ENCODE data around the gene ZNRF3.

- TF ChIP-seq, protein P1, sequence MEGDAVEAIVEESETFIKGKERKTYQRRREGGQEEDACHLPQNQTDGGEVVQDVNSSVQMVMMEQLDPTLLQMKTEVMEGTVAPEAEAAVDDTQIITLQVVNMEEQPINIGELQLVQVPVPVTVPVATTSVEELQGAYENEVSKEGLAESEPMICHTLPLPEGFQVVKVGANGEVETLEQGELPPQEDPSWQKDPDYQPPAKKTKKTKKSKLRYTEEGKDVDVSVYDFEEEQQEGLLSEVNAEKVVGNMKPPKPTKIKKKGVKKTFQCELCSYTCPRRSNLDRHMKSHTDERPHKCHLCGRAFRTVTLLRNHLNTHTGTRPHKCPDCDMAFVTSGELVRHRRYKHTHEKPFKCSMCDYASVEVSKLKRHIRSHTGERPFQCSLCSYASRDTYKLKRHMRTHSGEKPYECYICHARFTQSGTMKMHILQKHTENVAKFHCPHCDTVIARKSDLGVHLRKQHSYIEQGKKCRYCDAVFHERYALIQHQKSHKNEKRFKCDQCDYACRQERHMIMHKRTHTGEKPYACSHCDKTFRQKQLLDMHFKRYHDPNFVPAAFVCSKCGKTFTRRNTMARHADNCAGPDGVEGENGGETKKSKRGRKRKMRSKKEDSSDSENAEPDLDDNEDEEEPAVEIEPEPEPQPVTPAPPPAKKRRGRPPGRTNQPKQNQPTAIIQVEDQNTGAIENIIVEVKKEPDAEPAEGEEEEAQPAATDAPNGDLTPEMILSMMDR (IDR thresholded peaks at IDR 0.05; ENCODE audit: poor library complexity, severe bottlenecking): no peak
- TF ChIP-seq RAD21 (conservative IDR thresholded peaks at IDR 0.05) (no peak), EZH2 (IDR thresholded peaks at IDR 0.05; ENCODE audit: borderline replicate concordance, insufficient read depth, low read length, poor library complexity, severe bottlenecking) (no peak), EP300 (conservative IDR thresholded peaks at IDR 0.05; ENCODE audit: poor library complexity, severe bottlenecking) (no peak), TAF1 (IDR thresholded peaks at IDR 0.05; ENCODE audit: low read depth) (no peak), MXI1 (conservative IDR thresholded peaks at IDR 0.05; ENCODE audit: poor library complexity, severe bottlenecking) (no peak), POLR2AphosphoS5 (IDR thresholded peaks at IDR 0.05) (no peak), SMC3 (conservative IDR thresholded peaks at IDR 0.05; ENCODE audit: poor library complexity) (no peak)
- TF ChIP-seq, protein P2, sequence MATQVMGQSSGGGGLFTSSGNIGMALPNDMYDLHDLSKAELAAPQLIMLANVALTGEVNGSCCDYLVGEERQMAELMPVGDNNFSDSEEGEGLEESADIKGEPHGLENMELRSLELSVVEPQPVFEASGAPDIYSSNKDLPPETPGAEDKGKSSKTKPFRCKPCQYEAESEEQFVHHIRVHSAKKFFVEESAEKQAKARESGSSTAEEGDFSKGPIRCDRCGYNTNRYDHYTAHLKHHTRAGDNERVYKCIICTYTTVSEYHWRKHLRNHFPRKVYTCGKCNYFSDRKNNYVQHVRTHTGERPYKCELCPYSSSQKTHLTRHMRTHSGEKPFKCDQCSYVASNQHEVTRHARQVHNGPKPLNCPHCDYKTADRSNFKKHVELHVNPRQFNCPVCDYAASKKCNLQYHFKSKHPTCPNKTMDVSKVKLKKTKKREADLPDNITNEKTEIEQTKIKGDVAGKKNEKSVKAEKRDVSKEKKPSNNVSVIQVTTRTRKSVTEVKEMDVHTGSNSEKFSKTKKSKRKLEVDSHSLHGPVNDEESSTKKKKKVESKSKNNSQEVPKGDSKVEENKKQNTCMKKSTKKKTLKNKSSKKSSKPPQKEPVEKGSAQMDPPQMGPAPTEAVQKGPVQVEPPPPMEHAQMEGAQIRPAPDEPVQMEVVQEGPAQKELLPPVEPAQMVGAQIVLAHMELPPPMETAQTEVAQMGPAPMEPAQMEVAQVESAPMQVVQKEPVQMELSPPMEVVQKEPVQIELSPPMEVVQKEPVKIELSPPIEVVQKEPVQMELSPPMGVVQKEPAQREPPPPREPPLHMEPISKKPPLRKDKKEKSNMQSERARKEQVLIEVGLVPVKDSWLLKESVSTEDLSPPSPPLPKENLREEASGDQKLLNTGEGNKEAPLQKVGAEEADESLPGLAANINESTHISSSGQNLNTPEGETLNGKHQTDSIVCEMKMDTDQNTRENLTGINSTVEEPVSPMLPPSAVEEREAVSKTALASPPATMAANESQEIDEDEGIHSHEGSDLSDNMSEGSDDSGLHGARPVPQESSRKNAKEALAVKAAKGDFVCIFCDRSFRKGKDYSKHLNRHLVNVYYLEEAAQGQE (IDR thresholded peaks at IDR 0.05; ENCODE audit: borderline replicate concordance): no peak
Observed at GRCh38 chr22:28835630-28836189, 47.7 kb upstream of the ZNRF3 start.
